Purkinje cell (primary cell): ENCODE data around the gene TSR1. TPM values are rescaled to one million over a fixed set of nuclear protein-coding genes. Genes with fewer than 3 reads are reported as not detected.

Source experiments
- polyA plus RNA-seq: library from polyadenylated mRNA; unstranded; fragments of >200 nt; fragmentation: Nextera tagmentation; gene quantifications from 2 replicates; pipeline ENCODE4 v1.2.1, GENCODE V29; 2014

The TSR1 gene
- polyA plus RNA-seq: 6.5 and 15.9 TPM in 2 replicates

DNA sequence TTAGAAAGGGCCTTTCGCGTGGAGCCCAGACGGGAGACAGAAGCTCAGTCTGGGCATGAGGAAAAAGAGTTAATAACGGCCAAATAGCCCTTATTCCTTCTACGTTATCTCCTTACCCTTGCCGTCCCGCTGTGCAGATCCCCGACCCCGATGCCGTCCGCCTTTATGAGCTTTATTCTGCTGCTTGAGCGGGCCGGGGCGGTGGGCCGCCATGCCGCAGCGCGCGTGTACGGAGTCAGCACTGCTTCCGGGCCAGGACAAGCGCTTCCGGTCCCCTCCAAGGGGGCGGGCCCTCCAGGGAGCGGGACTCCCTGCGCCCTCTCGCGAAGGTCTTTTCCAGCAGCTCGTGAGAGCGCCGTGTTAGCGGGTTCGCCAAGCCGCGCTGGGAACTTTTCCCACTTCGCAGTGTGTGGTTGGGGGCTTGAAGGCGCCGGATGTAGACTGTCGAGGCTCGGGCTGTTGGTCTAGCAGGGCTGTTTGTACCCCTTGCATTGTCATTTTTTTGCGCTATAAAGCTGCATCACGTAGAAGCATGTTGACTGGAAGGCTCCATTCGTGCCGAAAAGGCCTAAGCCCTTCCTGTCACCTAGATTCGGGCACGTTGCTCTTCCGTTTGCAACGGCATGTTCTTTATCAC, at the start of gene TSR1:
TSR1 (minus strand) TSS at position 243 of the 637 bp plus-strand sequence; CDS start at position 213, 30 bp downstream.

DNA sequence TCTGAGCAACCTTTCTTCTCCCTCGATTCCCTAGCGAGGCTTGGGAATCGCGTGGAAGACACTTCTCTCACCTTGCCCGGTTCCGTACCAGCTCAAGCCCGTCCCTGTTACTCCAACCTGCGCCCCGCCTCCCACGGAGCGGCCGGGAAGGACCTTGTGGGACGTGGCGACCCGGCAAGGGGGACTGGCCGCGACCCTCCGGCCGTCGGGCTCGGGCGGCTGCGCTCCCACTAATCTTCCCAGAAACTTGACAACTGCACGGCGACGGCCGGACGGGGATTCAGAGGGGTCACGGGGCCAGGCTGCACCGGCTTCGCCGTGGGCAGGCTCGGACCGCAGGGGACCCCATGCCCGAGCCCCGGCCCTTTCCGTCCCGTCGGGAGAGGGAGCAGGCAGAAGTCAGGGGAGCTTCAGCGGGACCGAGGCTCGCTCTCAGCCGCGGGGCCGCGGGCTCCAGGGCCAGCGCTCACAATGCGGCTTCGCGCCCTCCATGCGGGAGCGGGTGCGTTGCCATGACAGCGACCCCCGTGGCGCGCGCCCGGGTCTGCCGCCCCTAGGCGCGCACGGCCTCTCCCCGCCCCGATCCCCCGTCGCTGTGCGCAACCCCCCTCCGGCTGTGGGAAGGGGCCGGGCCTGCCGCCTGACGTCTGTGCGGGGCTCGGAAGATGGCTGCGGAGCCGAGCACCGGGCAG, 741 bp upstream of the TSR1 start, which contains the start of gene SGSM2:
SGSM2 (plus strand) TSS at position 650 of the 692 bp plus-strand sequence. CDS start 188 bp downstream, outside the sequence.

DNA sequence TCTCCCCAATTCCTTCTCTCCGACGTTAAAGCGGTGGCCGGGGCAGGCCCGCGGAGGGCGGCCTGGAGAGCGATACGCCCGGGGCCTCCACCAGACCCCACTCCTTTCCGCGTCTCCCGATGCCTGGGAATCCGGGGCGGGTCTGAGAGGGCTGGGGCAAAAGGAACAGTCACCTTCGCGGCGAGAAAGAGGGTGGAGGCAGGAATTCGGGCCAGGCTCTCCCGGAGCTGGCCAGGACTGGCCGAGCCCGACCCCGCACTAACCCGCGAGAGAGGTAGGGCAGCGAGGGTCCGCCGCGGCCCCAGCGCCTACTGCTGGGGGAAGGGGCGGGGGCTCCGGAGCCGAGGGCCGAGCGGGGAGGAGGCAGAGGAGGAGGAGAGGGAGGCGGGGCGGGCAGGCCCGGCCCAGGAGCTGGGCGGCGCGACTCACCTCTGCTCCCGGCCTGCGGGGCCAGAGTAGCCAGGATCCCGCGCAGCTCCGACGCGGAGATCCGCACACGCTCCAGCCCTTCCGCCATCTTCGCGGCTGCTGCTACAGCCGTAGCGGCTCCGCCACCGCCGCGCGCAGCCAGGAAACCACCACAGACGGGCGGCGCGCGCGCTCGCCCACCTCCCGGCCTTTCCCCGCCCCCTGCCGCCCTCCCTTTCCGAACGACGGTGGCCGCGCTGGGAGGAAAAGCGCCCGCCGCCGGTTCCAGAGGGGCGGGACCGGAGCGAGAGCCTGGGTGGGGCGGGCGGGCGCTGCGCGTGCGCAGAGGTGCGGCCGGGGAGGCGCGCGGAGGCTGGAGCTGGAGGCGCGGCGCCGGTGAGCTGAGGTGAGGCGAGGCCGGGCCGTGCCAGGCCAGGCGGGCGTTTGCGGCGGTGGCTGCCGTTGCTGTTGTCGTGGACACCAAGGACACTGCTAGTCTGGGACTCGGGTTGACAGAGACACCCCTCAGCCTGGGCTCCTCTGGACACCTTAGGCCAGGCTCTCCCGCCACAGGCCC, 32.8 kb downstream of the TSR1 start, which contains the start of the genes SMG6 and SRR:
SMG6 (minus strand) TSS at position 582 of the 985 bp plus-strand sequence; CDS start at position 517, 65 bp downstream.
SRR (plus strand) TSS at position 747 of the 985 bp plus-strand sequence. CDS start 11,611 bp downstream, outside the sequence.

Other genes with a start within 250 kb of the TSR1 start
- 4.1 and 4.6 TPM in 2 replicates for gene SMG6, start 32.7 kb downstream of the TSR1 start, polyA plus RNA-seq
- gene SRR, start 32.5 kb downstream of the TSR1 start, polyA plus RNA-seq: 17.4 and 44.1 TPM in 2 replicates
- 1.1 and 1.8 TPM in 2 replicates for gene SGSM2, start 1.0 kb upstream of the TSR1 start, polyA plus RNA-seq
- gene MNT, start 64.6 kb upstream of the TSR1 start, polyA plus RNA-seq: 0.28 and 1.5 TPM in 2 replicates
- gene METTL16, start 175.4 kb upstream of the TSR1 start, polyA plus RNA-seq: 7.3 and 28.6 TPM in 2 replicates